Measurements from ENCODE around the gene PDE4A. TPM values are rescaled to one million over a fixed set of nuclear protein-coding genes. Genes with fewer than 3 reads are reported as not detected.

The PDE4A gene
- total and polyA plus RNA-seq, 2 donors (not counting 3 experiments of a cell fraction or from before 2014, with no cell fraction given): 3.8 to 10.0 TPM

GRCh38 chr19:10450191-10450852 is 30.0 kb downstream of the PDE4A start:
- FAIRE-seq (no peak), DNase-seq (ENCODE audit: low read depth, low spot score) (no peak)
- BruUV-seq (replicated peaks): no TSS peak

More at GRCh38 chr19:10450191-10450852, 30.0 kb downstream of the PDE4A start:
- POLR2A ChIA-PET: no interaction called here
- dilution Hi-C loops (cut with MboI; ENCODE audit: extremely low pct_ligation_motif_present, low sequenced_read_pairs) (no loop called here), intact Hi-C loops (cut with micrococcal nuclease) (no loop called here)
- Histone ChIP-seq H3K27me3 (ENCODE audit: control insufficient read depth in 2 of 2, insufficient read depth in 2 of 2, low read length in 2 of 2) (no peaks in the 10 kb centered on the region), H3K27ac (ENCODE audit: insufficient read depth, low read depth, low read length) (no peak overlapping the region), H3K4me3 (replicated peaks in 1 of 3; ENCODE audit: insufficient read depth in 1 of 3, low read depth in 1 of 3, low read length in 3 of 3) (no peak overlapping the region), H3K4me1 (ENCODE audit: control insufficient read depth, extremely low read depth, insufficient read depth, low read length) (no peaks in the 10 kb centered on the region), H4K20me1 (replicated peaks; ENCODE audit: control insufficient read depth, extremely low read depth, insufficient read depth, low read length) (no peaks in the 10 kb centered on the region), H3K9me1 (replicated peaks; ENCODE audit: control insufficient read depth, extremely low read depth, insufficient read depth, low read length) (no peaks in the 10 kb centered on the region), H3K9ac (replicated peaks; ENCODE audit: extremely low read depth, insufficient read depth, low read length) (no peak overlapping the region), H3K36me3 (ENCODE audit: control insufficient read depth in 2 of 2, extremely low read depth in 1 of 2, insufficient read depth in 2 of 2, low read length in 2 of 2) (no peaks in the 10 kb centered on the region), H3K4me2 (ENCODE audit: insufficient read depth, low read length) (no peak overlapping the region), H3K79me2 (ENCODE audit: control insufficient read depth, insufficient read depth, low read length) (no peaks in the 10 kb centered on the region), H2AFZ (ENCODE audit: low read depth, low read length) (no peak overlapping the region), H3K9me3 (replicated peaks; ENCODE audit: control insufficient read depth, insufficient read depth, low read length) (no peaks in the 10 kb centered on the region)
- TF ChIP-seq EZH2 (IDR thresholded peaks at IDR 0.05; ENCODE audit: borderline replicate concordance, low read depth, low read length, severe bottlenecking) (no peak), FOS (IDR thresholded peaks at IDR 0.05; ENCODE audit: borderline replicate concordance, insufficient read depth, low read length) (no peak), MYC (IDR thresholded peaks at IDR 0.05; ENCODE audit: low read depth, low read length) (no peak), POLR2A (IDR thresholded peaks at IDR 0.05; ENCODE audit: low read depth, low read length) (no peak), POLR2AphosphoS5 (IDR thresholded peaks at IDR 0.05; ENCODE audit: insufficient read depth, low read depth, low read length) (no peak), JUN (IDR thresholded peaks at IDR 0.05; ENCODE audit: borderline replicate concordance, insufficient read depth, insufficient read length, low read depth) (no peak), GATA2 (IDR thresholded peaks at IDR 0.05; ENCODE audit: insufficient read depth, insufficient read length, low read depth, low read length) (no peak), MAX (IDR thresholded peaks at IDR 0.05; ENCODE audit: insufficient read depth, insufficient read length) (no peak), CTCF (IDR thresholded peaks at IDR 0.05; ENCODE audit: extremely low read depth in 1 of 2, insufficient read depth in 1 of 2, low read depth in 1 of 2, low read length in 2 of 2) (no peak)
- CTCF ChIA-PET: interaction anchor here (1.0 to 1.5 kb wide), 2 partner anchors 15 to 29 kb away, joined by 3 to 5 read pairs; no protein-coding TSS in a partner anchor

Measured in endothelial cell of umbilical vein (primary cell).